ENCODE data around the gene BOLA2. TPM values are rescaled to one million over a fixed set of nuclear protein-coding genes. Genes with fewer than 3 reads are reported as not detected.
"Not testable (repeated sequence)": the region's sequence is repeated elsewhere in the genome, so short reads cannot be mapped to it uniquely, and the experiment has no call there.

BOLA2 gene

GRCh38 chr16:29425390-29425789 is 28.8 kb downstream of the BOLA2 start:
- not testable (repeated sequence) for H3K27me3 ChIP-seq (ENCODE audit: control insufficient read depth in 1 of 2, insufficient read depth in 1 of 2, low read length in 2 of 2); H2BK15ac ChIP-seq (ENCODE audit: low read depth, poor library complexity, severe bottlenecking); H3K4me2 ChIP-seq (ENCODE audit: low read length, poor library complexity, severe bottlenecking); H3K9ac ChIP-seq (ENCODE audit: low read length); H3K36me3 ChIP-seq (ENCODE audit: control insufficient read depth in 1 of 2, insufficient read depth in 2 of 2, low read depth in 1 of 2, low read length in 2 of 2); H2AK5ac ChIP-seq (ENCODE audit: low read length, severe bottlenecking); H3K4me1 ChIP-seq (ENCODE audit: control insufficient read depth, insufficient read depth, low read depth, low read length); H2BK120ac ChIP-seq (ENCODE audit: low read depth, low read length); H3K9me3 ChIP-seq (ENCODE audit: control insufficient read depth, low read length); H3K79me1 ChIP-seq (replicated peaks; ENCODE audit: low read length, poor library complexity, severe bottlenecking); H3K18ac ChIP-seq (ENCODE audit: low read depth in 1 of 2, low read length in 2 of 2); H4K8ac ChIP-seq (ENCODE audit: low read length); DNase-seq; H3K4me3 ChIP-seq (ENCODE audit: insufficient read depth in 1 of 2, low read depth in 1 of 2, low read length in 2 of 2); H4K91ac ChIP-seq (ENCODE audit: low read length); H2AFZ ChIP-seq (ENCODE audit: low read depth, low read length); H3K27ac ChIP-seq (ENCODE audit: low read length, poor library complexity, severe bottlenecking); H2BK12ac ChIP-seq (ENCODE audit: low read length in 2 of 2); H3K4ac ChIP-seq (ENCODE audit: low read depth in 1 of 2, low read length in 2 of 2); H2BK5ac ChIP-seq (ENCODE audit: low read depth, low read length, poor library complexity, severe bottlenecking); H3K14ac ChIP-seq (ENCODE audit: low read length in 2 of 2); H3K23ac ChIP-seq (ENCODE audit: low read length in 2 of 2)
- WGBS, result 96% methylated on average over 2 of the region's 3 CpGs

DNA sequence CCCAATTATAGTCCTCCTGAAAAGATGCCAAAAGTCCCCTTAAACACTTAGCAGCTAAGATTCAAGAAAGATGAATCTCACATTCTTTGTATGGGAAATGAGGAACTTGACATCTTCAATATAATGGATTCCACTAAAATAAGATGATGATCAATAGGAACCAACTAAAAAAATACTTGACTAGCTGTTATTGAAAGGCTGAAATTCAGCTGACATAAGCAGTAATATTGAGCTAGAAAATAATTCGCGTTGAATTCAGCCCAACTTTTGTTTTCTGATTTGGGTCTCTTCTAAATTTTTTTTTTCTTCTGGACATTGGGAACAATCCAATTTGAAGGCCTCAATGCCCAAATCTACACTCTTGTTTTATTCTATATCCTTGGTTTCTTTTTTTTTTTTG is 30.6 kb downstream of the BOLA2 start:
- DNase-seq; H2BK5ac ChIP-seq (ENCODE audit: low read depth, low read length, poor library complexity, severe bottlenecking); H3K23ac ChIP-seq (ENCODE audit: low read length in 2 of 2); H2AFZ ChIP-seq (ENCODE audit: low read depth, low read length); H3K18ac ChIP-seq (ENCODE audit: low read depth in 1 of 2, low read length in 2 of 2); H3K4me3 ChIP-seq (ENCODE audit: insufficient read depth in 1 of 2, low read depth in 1 of 2, low read length in 2 of 2); H4K8ac ChIP-seq (ENCODE audit: low read length); H3K79me1 ChIP-seq (replicated peaks; ENCODE audit: low read length, poor library complexity, severe bottlenecking); H3K9ac ChIP-seq (ENCODE audit: low read length); H3K14ac ChIP-seq (ENCODE audit: low read length in 2 of 2); H3K36me3 ChIP-seq (ENCODE audit: control insufficient read depth in 1 of 2, insufficient read depth in 2 of 2, low read depth in 1 of 2, low read length in 2 of 2); H3K4ac ChIP-seq (ENCODE audit: low read depth in 1 of 2, low read length in 2 of 2); H3K27me3 ChIP-seq (ENCODE audit: control insufficient read depth in 1 of 2, insufficient read depth in 1 of 2, low read length in 2 of 2); H3K4me1 ChIP-seq (ENCODE audit: control insufficient read depth, insufficient read depth, low read depth, low read length); H2BK120ac ChIP-seq (ENCODE audit: low read depth, low read length); H2AK5ac ChIP-seq (ENCODE audit: low read length, severe bottlenecking); H3K9me3 ChIP-seq (ENCODE audit: control insufficient read depth, low read length); H2BK15ac ChIP-seq (ENCODE audit: low read depth, poor library complexity, severe bottlenecking); H3K4me2 ChIP-seq (ENCODE audit: low read length, poor library complexity, severe bottlenecking); H3K27ac ChIP-seq (ENCODE audit: low read length, poor library complexity, severe bottlenecking); H2BK12ac ChIP-seq (ENCODE audit: low read length in 2 of 2); H4K91ac ChIP-seq (ENCODE audit: low read length): not testable (repeated sequence)
- WGBS, result no CpG with 5 or more reads among the region's 2 CpGs

- 89% methylated on average over 3 of the region's 7 CpGs for WGBS
- not testable (repeated sequence) for H2AFZ ChIP-seq (ENCODE audit: low read depth, low read length); H4K91ac ChIP-seq (ENCODE audit: low read length); H2BK15ac ChIP-seq (ENCODE audit: low read depth, poor library complexity, severe bottlenecking); H3K27me3 ChIP-seq (ENCODE audit: control insufficient read depth in 1 of 2, insufficient read depth in 1 of 2, low read length in 2 of 2); H3K79me1 ChIP-seq (replicated peaks; ENCODE audit: low read length, poor library complexity, severe bottlenecking); H3K9me3 ChIP-seq (ENCODE audit: control insufficient read depth, low read length); H2BK12ac ChIP-seq (ENCODE audit: low read length in 2 of 2); H3K4me2 ChIP-seq (ENCODE audit: low read length, poor library complexity, severe bottlenecking); H3K23ac ChIP-seq (ENCODE audit: low read length in 2 of 2); H3K4me1 ChIP-seq (ENCODE audit: control insufficient read depth, insufficient read depth, low read depth, low read length); H3K14ac ChIP-seq (ENCODE audit: low read length in 2 of 2); H4K8ac ChIP-seq (ENCODE audit: low read length); H2BK5ac ChIP-seq (ENCODE audit: low read depth, low read length, poor library complexity, severe bottlenecking); H2BK120ac ChIP-seq (ENCODE audit: low read depth, low read length); H3K4me3 ChIP-seq (ENCODE audit: insufficient read depth in 1 of 2, low read depth in 1 of 2, low read length in 2 of 2); H3K4ac ChIP-seq (ENCODE audit: low read depth in 1 of 2, low read length in 2 of 2); H3K9ac ChIP-seq (ENCODE audit: low read length); H3K36me3 ChIP-seq (ENCODE audit: control insufficient read depth in 1 of 2, insufficient read depth in 2 of 2, low read depth in 1 of 2, low read length in 2 of 2); H3K18ac ChIP-seq (ENCODE audit: low read depth in 1 of 2, low read length in 2 of 2); H2AK5ac ChIP-seq (ENCODE audit: low read length, severe bottlenecking); H3K27ac ChIP-seq (ENCODE audit: low read length, poor library complexity, severe bottlenecking)
- peak; percentile 6 for DNase-seq
These were observed 48.9 kb downstream of the BOLA2 start for GRCh38 chr16:29405249-29405648.

Small RNA genes lying within 50 kb of the gene (small RNA-seq; reads per million reads assigned to genes)
- gene AC133555.2 (ENCODE audit: low read depth), result not detected

Data from mesenchymal stem cell (in vitro differentiated cells and primary cell).